K562 (cell line): ENCODE data around the gene SPRN. TPM values are rescaled to one million over a fixed set of nuclear protein-coding genes. Genes with fewer than 3 reads are reported as not detected.

Experiments used
- ATAC-seq: fragments of 200-7000 bp; cut with Tn5 transposase; 3 replicates; pipeline ENCODE4 v1.9.1; 2020; ENCODE audit warnings: moderate library complexity
- BruUV-seq: library from RNA; stranded (reverse); fragments of 400-500 nt; replicated peaks from 2 replicates; lab custom pipeline; 2021; lab: Mats Ljungman, UMichigan
- CTCF ChIA-PET: fragments of 300-600 bp; formaldehyde crosslinking; extraction: SDS; loops from one replicate; lab custom pipeline; 2021; ENCODE audit warnings: low intra/inter-chr PET ratio; lab: Yijun Ruan, JAX
- POLR2A ChIA-PET: fragments of 300-600, 350-650 bp; sonication (Branson Sonifier 250); formaldehyde crosslinking; extraction: SDS; loops from one replicate; lab custom pipeline; 2021; ENCODE audit warnings: antibody characterized with exemption, inconsistent platforms; lab: Yijun Ruan, JAX
- DNase-seq, 4 experiments: peaks; one replicate each; pipeline versions ENCODE4 v3.0.0 to v3.0.0-alpha.2; 2011 to 2018; ENCODE audit warnings: low spot score in 3 of 4, mixed read lengths in 3 of 4; ENCODE audit errors: extremely low read depth in 1 of 4
- FAIRE-seq: peaks from 2 replicates; lab custom pipeline; 2011; peaks lifted over from hg19 to GRCh38; lab: Jason Lieb, UNC
- H2AFZ ChIP-seq: 2 replicates; pipeline ENCODE4 v1.6.0; 2011; ENCODE audit warnings: low read depth, low read length, control low read depth, inconsistent platforms
- H3K27ac ChIP-seq: fragments of 200-600 bp; 3 replicates; pipeline ENCODE4 v1.8.0; 2011; ENCODE audit warnings: low read depth, mild to moderate bottlenecking, control low read depth, inconsistent platforms, low read length, moderate library complexity, mixed read lengths; ENCODE audit errors: extremely low read depth
- H3K27me3 ChIP-seq, 2 experiments: fragments of 300-600 bp in 1 of 2; 2 replicates in 1 of 2; 3 replicates in 1 of 2; pipeline versions ENCODE4 v1.6.0 to v1.8.0; 2011; ENCODE audit warnings: inconsistent platforms in 2 of 2, low read length in 2 of 2, mild to moderate bottlenecking in 1 of 2, mixed read lengths in 1 of 2, moderate library complexity in 1 of 2; ENCODE audit not compliant: control insufficient read depth in 2 of 2, insufficient read depth in 2 of 2
- H3K36me3 ChIP-seq: fragments of 300-600 bp; 3 replicates; pipeline ENCODE4 v1.8.0; 2011; ENCODE audit warnings: mild to moderate bottlenecking, low read length, inconsistent platforms; ENCODE audit not compliant: control insufficient read depth, insufficient read depth
- H3K4me1 ChIP-seq, 2 experiments: fragments of 200-600 bp in 1 of 2; replicated peaks in 1 of 2; 2 replicates in 1 of 2; 3 replicates in 1 of 2; pipeline versions ENCODE4 v1.5.1 to v1.8.0; 2011; ENCODE audit warnings: inconsistent platforms in 2 of 2, low read length in 2 of 2, mild to moderate bottlenecking in 1 of 2, mixed read lengths in 1 of 2, moderate library complexity in 1 of 2; ENCODE audit not compliant: control insufficient read depth in 2 of 2, insufficient read depth in 2 of 2
- H3K4me2 ChIP-seq: 2 replicates; pipeline ENCODE4 v1.6.1; 2011; ENCODE audit warnings: low read length, control low read depth, inconsistent platforms, mixed read lengths; ENCODE audit not compliant: insufficient read depth
- H3K4me3 ChIP-seq: fragments of 200-600 bp; sonication (generic), shearing (Covaris generic); 2 replicates; pipeline ENCODE4 v1.5.1; 2016; ENCODE audit warnings: control low read depth, inconsistent platforms
- H3K79me2 ChIP-seq: fragments of 200-600 bp; 3 replicates; pipeline ENCODE4 v1.8.0; 2011; ENCODE audit warnings: low read length, inconsistent platforms; ENCODE audit not compliant: control insufficient read depth, insufficient read depth
- H3K9ac ChIP-seq, 2 experiments: 2 replicates each; pipeline versions ENCODE4 v1.6.0 to v1.6.1; 2011; ENCODE audit warnings: low read depth in 2 of 2, low read length in 2 of 2, control low read depth in 1 of 2, inconsistent platforms in 1 of 2, mild to moderate bottlenecking in 1 of 2, mixed read lengths in 1 of 2; ENCODE audit not compliant: insufficient read depth in 1 of 2
- H3K9me1 ChIP-seq: one replicate; pipeline ENCODE4 v1.6.0; 2011; ENCODE audit warnings: inconsistent platforms, mild to moderate bottlenecking, low read length, moderate library complexity; ENCODE audit not compliant: control insufficient read depth, insufficient read depth
- H3K9me3 ChIP-seq: replicated peaks from 2 replicates; pipeline ENCODE4 v1.5.1; 2011; ENCODE audit warnings: low read depth, low read length, inconsistent platforms; ENCODE audit not compliant: control insufficient read depth, insufficient read depth
- H4K20me1 ChIP-seq: replicated peaks from 2 replicates; pipeline ENCODE4 v1.6.1; 2011; ENCODE audit warnings: low read length, inconsistent platforms, mixed read lengths; ENCODE audit not compliant: control insufficient read depth, insufficient read depth
- CBX3 ChIP-seq, 2 experiments: IDR thresholded peaks; 1 replicate in 1 of 2; 2 replicates in 1 of 2; pipeline ENCODE4 v1.6.1; 2012; ENCODE audit warnings: inconsistent platforms in 2 of 2, low read length in 2 of 2, borderline replicate concordance in 1 of 2, control low read depth in 1 of 2
- TRIM28 ChIP-seq: fragments of 450-650 bp; IDR thresholded peaks from 2 replicates; pipeline ENCODE4 v1.6.1; 2017
- ZNF280A ChIP-seq: fragments of 450-650 bp; IDR thresholded peaks from 2 replicates; pipeline ENCODE4 v1.6.1; 2018; ENCODE audit warnings: mild to moderate bottlenecking, low read depth; ENCODE audit not compliant: partially characterized antibody
- ZNF778 ChIP-seq: fragments of 450-650 bp; formaldehyde crosslinking; IDR thresholded peaks from 2 replicates; pipeline ENCODE4 v1.4.0; 2020; ENCODE audit warnings: mild to moderate bottlenecking, moderate library complexity
- WGBS: fragments of 100-300 bp; shearing (Covaris generic); methylation state at CpG from one replicate; pipeline ENCODE4 v1.1.6; 2016; ENCODE audit warnings: low coverage, mixed read lengths; ENCODE audit not compliant: insufficient coverage; ENCODE audit errors: missing lambda C conversion rate; 5-methylcytosine and 5-hydroxymethylcytosine counted together
- in situ Hi-C: fragments of 300-500 bp; cut with MboI; formaldehyde crosslinking; loops from 4 replicates; pipeline ENCODE4 v1.15.0; 2018; ENCODE audit warnings: inconsistent platforms, mixed read lengths
- intact Hi-C: fragments of 100-400 bp; cut with micrococcal nuclease; formaldehyde crosslinking; loops from 2 replicates; pipeline ENCODE4 v1.14.2; 2022
- polyA plus RNA-seq, 8 experiments: library from polyadenylated mRNA; depleted of rRNA in 4 of 8; stranded (reverse) in 5 of 8; unstranded in 3 of 8; fragments of >200 nt; fragmentation: Nextera tagmentation in 2 of 8; fragmentation: Illumina TruSeq in 1 of 8; extraction: Ambion mirVana in 2 of 8; extraction: Trizol in 1 of 8; gene quantifications; 2 replicates each; pipeline versions ENCODE4 v1.2.1 to v1.2.3, GENCODE V29; 2011 to 2014; ENCODE audit warnings: inconsistent platforms in 1 of 8, missing spikeins in 1 of 8
- total RNA-seq, 7 experiments: library from RNA; depleted of rRNA in 6 of 7; stranded (reverse); fragments of >200 nt in 6 of 7; fragmentation: Illumina TruSeq in 2 of 7; extraction: Trizol in 2 of 7; gene quantifications; 2 replicates each; pipeline versions ENCODE4 v1.2.1 to v1.2.3, GENCODE V29; 2011 to 2021; ENCODE audit warnings: low replicate concordance in 1 of 7

The SPRN gene
- total and polyA plus RNA-seq, 9 of the 15 experiments (the other 6 are each of a cell fraction or from before 2014, with no cell fraction given), result 0.04 TPM; not detected in 8

GRCh38 chr10:133411523-133412380 lies 12.7 kb downstream of the SPRN start:
- FAIRE-seq, result no peak
- TF ChIP-seq ZNF778 (CRISPR knock-in tag) (no peak), ZNF280A (peak; percentile 66), TRIM28 (peak; percentile 72; the same call in 1 of the 2 replicates), CBX3 (IDR thresholded peaks at IDR 0.05; ENCODE audit: borderline replicate concordance in 1 of 2, low read length in 2 of 2) (0 out of 3 replicates have a peak, but pooled peaks of 1 of the 2 experiments have one; percentile 31)
- Histone ChIP-seq H2AFZ (no peak overlapping the region), H3K36me3 (peaks cover 45% of the 10 kb centered on the region; the same call in 1 of the 3 replicates), H3K4me3 (no peak overlapping the region), H3K9me1 (no peaks in the 10 kb centered on the region), H3K4me2 (no peak overlapping the region), H3K79me2 (peaks cover 18% of the 10 kb centered on the region), H3K27ac (no peak overlapping the region), H3K4me1 (no peaks in the 10 kb centered on the region), H3K9me3 (peaks cover 7% of the 10 kb centered on the region; the same call in 1 of the 2 replicates), H3K27me3 (no peaks in the 10 kb centered on the region), H4K20me1 (no peaks in the 10 kb centered on the region), H3K9ac (no peak overlapping the region)
- intact Hi-C loops, result no loop called here
- no peak for ATAC-seq
- ChIA-PET POLR2A (interaction anchor here (0.7 kb wide), 1 partner anchor 30 kb away, joined by 3 read pairs; no protein-coding TSS in a partner anchor), CTCF (no interaction called here)
- in situ Hi-C loops, result no loop called here
- 95% methylated on average over 7 of the region's 7 CpGs for WGBS
- no peak for DNase-seq
- BruUV-seq, result no TSS peak
